GM19351 (cell line): Measurements from ENCODE around the gene CDH19.
"Not testable (repeated sequence)": the region's sequence is repeated elsewhere in the genome, so short reads cannot be mapped to it uniquely, and the experiment has no call there.

Experiments used
- ATAC-seq: cut with Tn5 transposase; IDR thresholded peaks from one replicate; pipeline ENCODE4 v1.9.1; 2021; ENCODE audit warnings: mild to moderate bottlenecking, moderate library complexity; ENCODE audit not compliant: unreplicated experiment

Gene CDH19

DNA sequence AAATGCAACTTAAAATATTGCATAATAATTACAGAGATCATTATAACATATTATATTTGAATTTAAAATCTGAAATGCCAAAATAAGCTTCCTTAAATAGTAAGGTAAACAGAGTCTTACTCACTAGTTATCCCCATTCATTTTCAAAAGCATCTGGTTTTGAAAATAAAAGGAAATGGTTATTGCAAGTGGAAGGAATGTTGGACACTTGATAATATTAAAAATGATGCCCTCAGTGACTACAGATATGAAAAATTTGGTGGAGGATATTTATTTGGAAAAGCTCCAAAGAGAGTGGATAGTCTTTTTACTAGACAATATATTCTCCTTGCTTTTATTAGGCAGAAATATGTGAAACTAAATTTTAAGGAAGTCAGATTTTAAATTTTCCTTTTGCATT lies 39.7 kb downstream of the CDH19 start:
- ATAC-seq, result no peak

GRCh38 chr18:66562279-66562678 lies 41.6 kb downstream of the CDH19 start:
- no peak for ATAC-seq

GRCh38 chr18:66560094-66560493 lies 43.8 kb downstream of the CDH19 start:
- no peak for ATAC-seq

DNA sequence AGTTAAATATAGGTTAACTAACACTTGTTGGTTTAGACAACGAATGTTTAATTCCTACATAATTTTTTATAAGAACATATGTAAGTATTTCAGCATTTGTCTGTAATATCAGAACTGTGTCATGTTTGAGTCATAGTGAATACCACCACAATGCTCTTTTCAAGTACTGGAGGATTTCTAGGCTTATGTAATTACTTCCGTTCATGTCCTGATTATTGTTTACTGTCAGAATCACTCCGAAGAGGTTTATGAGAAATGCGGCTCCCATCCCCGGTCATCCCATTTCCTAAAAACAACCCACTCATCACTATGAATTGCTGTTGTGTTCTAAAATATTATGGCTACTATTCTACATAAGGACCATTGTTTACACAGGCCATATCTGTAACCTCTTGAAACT lies 45.1 kb downstream of the CDH19 start:
- no peak for ATAC-seq

- ATAC-seq, result no peak
These were observed 46.8 kb downstream of the CDH19 start for GRCh38 chr18:66557091-66557490.

DNA sequence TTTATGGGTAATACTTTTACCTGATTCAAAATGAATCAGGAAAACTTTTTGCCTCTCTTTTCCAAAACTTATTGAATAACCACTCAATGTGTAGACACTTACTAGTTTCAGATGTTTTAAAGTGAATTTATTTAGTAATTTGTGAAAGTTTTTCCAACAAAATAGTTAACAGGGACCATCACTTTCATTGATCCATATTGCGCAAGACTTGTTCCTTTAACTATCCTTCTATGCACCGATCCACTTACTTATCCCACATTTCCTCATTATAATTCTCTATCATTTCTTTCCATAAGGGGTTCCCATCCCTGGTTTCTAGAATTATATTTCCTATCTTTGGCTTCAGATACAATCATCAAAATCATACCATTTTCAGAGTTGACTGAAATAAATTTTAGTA lies 48.3 kb downstream of the CDH19 start:
- ATAC-seq, result no peak

DNA sequence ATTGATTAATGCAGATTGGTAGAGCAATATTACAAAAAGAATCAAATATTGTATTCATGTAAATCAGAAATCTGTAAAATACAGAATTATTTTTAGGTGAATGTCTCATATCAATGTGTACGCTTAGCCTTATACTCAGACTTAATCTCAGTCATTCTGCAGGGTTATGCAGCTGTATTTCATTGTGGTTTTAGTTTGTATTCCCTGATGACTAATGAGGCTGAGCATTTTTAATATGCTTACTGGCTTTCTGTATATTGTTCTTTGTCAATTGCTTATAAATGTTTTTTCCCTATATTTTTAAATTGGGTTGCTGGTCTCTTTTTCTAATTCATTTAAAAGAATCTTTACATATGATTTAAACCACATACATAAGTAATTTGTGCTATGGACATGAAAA lies 50.1 kb downstream of the CDH19 start:
- ATAC-seq, result no peak

- no peak for ATAC-seq
These were observed 53.5 kb downstream of the CDH19 start for GRCh38 chr18:66550366-66550765.

DNA sequence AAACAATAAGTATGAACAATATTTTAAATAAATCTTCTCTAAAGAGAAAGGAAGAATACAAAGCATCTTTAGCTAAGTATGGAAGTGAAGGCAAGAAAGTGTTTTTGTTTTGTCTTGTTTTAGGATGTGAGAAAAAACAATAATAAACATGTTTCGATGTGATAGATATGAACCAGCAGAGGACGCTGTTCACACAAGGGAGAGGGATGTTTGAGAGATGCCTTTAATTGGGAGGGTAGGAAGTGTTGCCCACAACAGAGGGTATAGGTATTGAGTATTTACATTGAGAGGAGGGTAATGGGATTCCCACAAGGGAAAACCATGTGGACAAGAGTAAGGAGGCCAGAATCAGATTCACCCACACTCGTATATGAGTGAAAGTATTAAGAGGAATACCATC lies 55.1 kb downstream of the CDH19 start:
- ATAC-seq, result no peak

- no peak for ATAC-seq
These were observed 69.8 kb downstream of the CDH19 start for GRCh38 chr18:66534110-66534509.

DNA sequence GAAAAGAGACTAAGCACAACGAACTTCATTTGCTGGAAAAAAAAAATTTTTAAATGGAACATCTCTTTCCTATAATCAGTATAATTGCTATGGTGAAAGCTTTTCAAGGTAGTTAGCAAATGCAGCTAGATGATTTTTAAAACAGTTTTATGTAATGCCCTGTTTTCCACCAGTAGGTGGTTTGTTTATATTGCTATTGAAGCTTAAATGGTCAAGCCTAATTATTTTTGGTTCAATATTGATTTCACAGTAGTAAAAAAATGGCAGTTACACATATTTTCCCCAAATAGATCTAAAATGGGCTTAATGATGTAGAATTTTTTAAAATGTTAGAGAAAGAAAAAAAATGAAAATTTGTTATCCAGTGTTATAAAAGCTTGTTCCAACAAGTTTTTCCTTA lies 70.2 kb downstream of the CDH19 start:
- ATAC-seq, result no peak

GRCh38 chr18:66523219-66523991 lies 80.5 kb downstream of the CDH19 start:
- ATAC-seq, result no peak

DNA sequence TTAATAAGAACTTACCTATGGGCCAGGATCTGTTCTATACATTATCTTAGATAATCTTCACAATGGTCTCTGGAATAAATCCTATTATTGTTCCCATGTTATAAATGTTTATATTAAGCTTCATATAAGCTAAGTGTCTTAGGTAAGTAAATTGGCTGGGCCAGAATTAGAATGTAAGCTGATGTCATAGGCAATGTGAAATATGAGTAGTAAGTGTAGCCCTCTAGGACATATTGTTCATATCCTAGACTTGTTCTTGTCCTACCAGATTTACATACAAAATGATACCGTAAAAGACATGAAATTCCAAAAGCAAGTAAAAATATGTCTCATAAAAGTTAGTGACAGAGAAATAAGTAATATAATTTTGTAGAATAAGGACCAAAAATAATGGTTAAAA lies 89.9 kb downstream of the CDH19 start:
- no peak for ATAC-seq

GRCh38 chr18:66511792-66512191 lies 92.1 kb downstream of the CDH19 start:
- no peak for ATAC-seq

DNA sequence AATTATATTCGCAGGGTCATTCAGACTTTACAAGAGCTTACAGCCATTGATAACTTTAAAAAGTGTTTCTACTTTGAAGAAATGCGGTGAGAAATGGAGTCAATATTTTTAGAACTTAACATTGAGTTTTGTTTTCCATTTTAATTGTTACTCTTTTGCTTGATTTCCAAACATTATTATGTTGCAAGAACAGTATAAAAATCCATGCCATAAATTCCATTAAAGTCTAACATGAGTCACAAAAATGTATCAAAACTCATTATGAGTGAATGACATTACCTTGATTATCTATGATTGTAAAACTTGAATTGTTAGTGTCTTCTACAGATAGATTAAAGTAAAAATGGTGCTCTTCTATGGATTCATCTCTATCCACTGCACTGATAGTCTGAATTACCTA lies 92.6 kb downstream of the CDH19 start:
- ATAC-seq, result no peak

DNA sequence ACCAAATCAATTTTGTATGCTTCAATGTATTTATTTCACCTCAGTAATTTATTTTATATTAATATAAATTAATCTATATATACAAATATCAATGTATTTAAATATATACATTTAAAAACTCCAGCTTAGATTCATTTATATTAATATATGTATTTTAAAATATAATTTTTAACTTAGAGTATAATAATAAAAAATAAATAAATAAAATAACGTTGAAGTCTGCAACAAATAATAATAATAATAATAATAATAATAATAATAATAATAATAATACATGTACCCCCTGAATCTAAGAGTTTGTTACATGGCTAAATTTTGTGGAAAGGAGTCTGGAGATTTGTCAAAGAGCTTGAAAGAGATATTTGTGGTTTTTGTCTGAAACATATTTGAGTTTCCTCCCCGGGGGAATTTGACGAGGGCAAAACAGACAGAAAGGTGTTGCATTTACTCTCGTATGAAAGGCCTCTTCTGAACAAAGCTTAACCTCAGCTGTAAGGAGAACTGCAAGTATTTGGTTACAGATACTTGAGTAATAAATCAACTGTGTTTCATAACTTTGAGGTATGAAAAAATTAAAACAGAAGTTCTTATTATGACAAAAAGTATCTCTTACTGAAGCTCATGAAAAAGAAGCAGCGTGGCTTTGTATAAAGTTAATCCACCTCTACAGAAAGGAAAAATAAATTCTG lies 93.4 kb downstream of the CDH19 start:
- no peak for ATAC-seq

DNA sequence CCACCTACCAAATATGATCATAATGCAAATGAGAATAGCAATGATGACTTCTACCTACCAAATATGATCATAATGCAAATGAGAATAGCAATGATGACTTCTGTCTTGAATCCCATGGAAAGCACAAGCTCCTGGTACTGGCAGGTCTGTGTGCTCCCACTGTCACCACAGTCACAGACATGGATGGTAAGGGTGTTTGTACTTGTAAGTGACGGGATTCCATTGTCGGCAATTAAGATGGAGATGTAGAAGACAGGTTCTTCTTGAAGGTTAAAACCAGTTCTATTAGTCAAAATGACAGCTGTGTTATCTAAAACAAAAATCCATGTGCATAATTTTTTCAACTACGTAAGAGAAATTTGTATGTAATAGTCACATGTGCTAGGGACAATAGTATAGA lies 95.0 kb downstream of the CDH19 start:
- ATAC-seq, result no peak

DNA sequence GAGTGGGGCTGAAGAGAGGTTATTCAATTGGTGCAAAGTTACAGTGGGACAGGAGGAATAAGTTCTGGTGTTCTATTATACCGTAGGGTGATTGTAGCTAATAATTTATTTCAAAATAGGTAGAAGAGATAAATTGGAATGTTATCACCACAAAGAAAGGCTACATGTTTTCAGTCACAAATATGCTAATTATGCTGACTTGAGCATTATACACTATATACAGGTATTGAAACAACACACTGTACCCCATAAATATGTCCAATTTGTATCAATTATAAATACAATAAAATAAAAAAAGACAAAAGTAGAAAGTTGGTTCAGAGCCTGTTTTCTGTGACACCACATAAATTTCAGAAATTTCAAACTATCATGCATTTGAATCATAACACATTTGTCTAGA lies 97.7 kb downstream of the CDH19 start:
- ATAC-seq, result no peak

DNA sequence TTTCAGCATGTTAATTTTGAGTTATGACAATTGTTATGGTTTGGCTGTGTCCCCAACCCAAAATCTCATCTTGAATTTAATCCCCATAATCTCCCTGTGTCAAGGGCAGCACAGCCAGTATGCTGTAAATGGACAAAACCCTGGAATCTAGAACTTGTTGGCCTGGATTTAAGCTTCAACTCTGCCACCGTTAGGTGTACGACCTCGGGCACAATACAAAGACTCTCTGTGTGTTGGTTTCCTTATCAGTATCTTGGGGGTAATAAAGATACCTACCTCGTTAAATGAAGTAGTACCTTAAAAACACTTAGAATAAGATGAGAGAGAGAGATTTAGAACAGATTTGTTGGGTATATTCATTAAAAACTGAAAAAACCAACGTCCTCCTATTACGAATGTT lies 106.5 kb downstream of the CDH19 start:
- ATAC-seq, result no peak

- ATAC-seq, result peak; percentile 66
These were observed 108.0 kb downstream of the CDH19 start for GRCh38 chr18:66495844-66496243.

DNA sequence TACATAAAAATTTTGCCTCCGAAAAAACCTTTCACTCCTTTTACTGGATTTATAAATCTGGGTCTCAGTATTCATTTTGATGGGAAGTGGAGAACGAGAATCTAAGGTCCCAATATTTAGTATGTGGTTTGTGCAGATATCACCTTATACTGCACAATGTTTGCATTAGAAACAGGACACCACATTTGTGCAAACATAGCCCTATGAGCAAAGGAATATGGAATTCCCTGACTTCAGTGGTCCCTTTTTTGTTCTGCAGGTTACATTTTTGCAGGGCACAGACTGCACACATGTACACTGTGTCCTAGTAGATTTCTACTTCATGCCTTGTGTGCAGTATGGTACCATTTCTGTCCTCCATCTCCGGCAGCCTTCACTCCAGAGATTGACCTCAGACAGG lies 130.0 kb downstream of the CDH19 start:
- no peak for ATAC-seq

GRCh38 chr18:66466184-66466583 lies 137.7 kb downstream of the CDH19 start:
- ATAC-seq, result not testable (repeated sequence)

- no peak for ATAC-seq
These were observed 142.5 kb downstream of the CDH19 start for GRCh38 chr18:66461344-66461743.
